Keratinocyte (primary cell): ENCODE measurements around the gene DPEP2.

Experiments used
- CTCF ChIP-seq, 3 experiments: IDR thresholded peaks in 1 of 3; conservative IDR thresholded peaks in 1 of 3; optimal IDR thresholded peaks in 1 of 3; 2 replicates in 2 of 3; 3 replicates in 1 of 3; pipeline versions ENCODE3 to v1.5.1; 2011; ENCODE audit warnings: low read length in 3 of 3, mild to moderate bottlenecking in 3 of 3, moderate library complexity in 2 of 3, control low read depth in 1 of 3, inconsistent platforms in 1 of 3; ENCODE audit not compliant: insufficient read depth in 2 of 3; ENCODE audit errors: extremely low read depth in 1 of 3
- EZH2 ChIP-seq: IDR thresholded peaks from one replicate; pipeline ENCODE4 v1.6.1; 2012; ENCODE audit warnings: inconsistent platforms, mild to moderate bottlenecking, low read length, moderate library complexity

- TF ChIP-seq CTCF (optimal IDR thresholded peaks at IDR 0.05 in 1 of 3, IDR thresholded peaks at IDR 0.05 in 1 of 3, conservative IDR thresholded peaks at IDR 0.05 in 1 of 3; ENCODE audit: extremely low read depth in 1 of 3, insufficient read depth in 2 of 3, low read length in 3 of 3): no peak
- no peak for TF ChIP-seq EZH2
Observed at GRCh38 chr16:67966549-67967182, 32.6 kb downstream of the DPEP2 start.
